CD4-positive, alpha-beta T cell treated with Interleukin-6 at 100 ng/mL for 8 hours (primary cell): ENCODE results near the gene PGM2.
"Not testable (repeated sequence)": the region's sequence is repeated elsewhere in the genome, so short reads cannot be mapped to it uniquely, and the experiment has no call there.

Source experiments
- DNase-seq: peaks from one replicate; pipeline ENCODE4 v3.0.0-alpha.2; 2020; ENCODE audit warnings: mixed read lengths, low spot score

Gene PGM2

GRCh38 chr4:37818752-37819151, 7.7 kb upstream of the PGM2 start:
- no peak for DNase-seq

- DNase-seq, result not testable (repeated sequence)
Observed at GRCh38 chr4:37820458-37820857, 6.0 kb upstream of the PGM2 start.

- no peak for DNase-seq
Observed at GRCh38 chr4:37821953-37822605, 4.4 kb upstream of the PGM2 start.

GRCh38 chr4:37825501-37825900, 985 bp upstream of the PGM2 start:
- DNase-seq, result not testable (repeated sequence)

GRCh38 chr4:37825968-37826294, 555 bp upstream of the PGM2 start:
- no peak for DNase-seq

- no peak for DNase-seq
Observed at GRCh38 chr4:37827030-37827685, 672 bp downstream of the PGM2 start.

GRCh38 chr4:37827802-37828321, 1.4 kb downstream of the PGM2 start:
- no peak for DNase-seq

GRCh38 chr4:37828843-37829242, 2.4 kb downstream of the PGM2 start:
- DNase-seq, result no peak

- DNase-seq, result no peak
Observed at GRCh38 chr4:37830640-37831039, 4.2 kb downstream of the PGM2 start.

- DNase-seq, result no peak
Observed at GRCh38 chr4:37835031-37835430, 8.5 kb downstream of the PGM2 start.

- DNase-seq, result no peak
Observed at GRCh38 chr4:37835806-37836205, 9.3 kb downstream of the PGM2 start.

- DNase-seq, result no peak
Observed at GRCh38 chr4:37836274-37836673, 9.8 kb downstream of the PGM2 start.

- no peak for DNase-seq
Observed at GRCh38 chr4:37836838-37837440, 10.5 kb downstream of the PGM2 start.

GRCh38 chr4:37837446-37837845, 11.0 kb downstream of the PGM2 start:
- DNase-seq, result no peak

- no peak for DNase-seq
Observed at GRCh38 chr4:37839426-37839825, 12.9 kb downstream of the PGM2 start.

GRCh38 chr4:37844204-37844603, 17.7 kb downstream of the PGM2 start:
- DNase-seq, result no peak

GRCh38 chr4:37845201-37845600, 18.7 kb downstream of the PGM2 start:
- no peak for DNase-seq

GRCh38 chr4:37847311-37847884, 20.9 kb downstream of the PGM2 start:
- no peak for DNase-seq

GRCh38 chr4:37852376-37852775, 25.9 kb downstream of the PGM2 start:
- no peak for DNase-seq

- DNase-seq, result no peak
Observed at GRCh38 chr4:37858112-37858511, 31.6 kb downstream of the PGM2 start.

- DNase-seq, result no peak
Observed at GRCh38 chr4:37858872-37859271, 32.4 kb downstream of the PGM2 start.

GRCh38 chr4:37860266-37860665, 33.8 kb downstream of the PGM2 start:
- no peak for DNase-seq

GRCh38 chr4:37862961-37863360, 36.5 kb downstream of the PGM2 start:
- DNase-seq, result no peak
